Smooth muscle cell (in vitro differentiated cells): ENCODE results near the gene TCF21. TPM values are rescaled to one million over a fixed set of nuclear protein-coding genes. Genes with fewer than 3 reads are reported as not detected.

Source experiments
- DNase-seq: peaks from one replicate; lab custom pipeline; 2025; ENCODE audit not compliant: unreplicated experiment; lab: John Stamatoyannopoulos, UW
- H2AFZ ChIP-seq: fragments of 200-600 bp; sonication (generic); 2 replicates; pipeline ENCODE4 v1.6.0; 2016; ENCODE audit warnings: antibody characterized with exemption, low read depth, mild to moderate bottlenecking
- H3F3A ChIP-seq: fragments of 200-600 bp; sonication (generic); 2 replicates; pipeline ENCODE4 v1.6.0; 2017; ENCODE audit warnings: antibody characterized with exemption, low read depth
- H3K27ac ChIP-seq: fragments of 200-600 bp; sonication (generic); 2 replicates; pipeline ENCODE4 v1.5.1; 2016; ENCODE audit warnings: low read depth, mild to moderate bottlenecking
- H3K27me3 ChIP-seq: fragments of 200-600 bp; sonication (generic); 2 replicates; pipeline ENCODE4 v1.6.1; 2016; ENCODE audit warnings: low read depth, mild to moderate bottlenecking
- H3K36me3 ChIP-seq: fragments of 200-600 bp; sonication (generic); 2 replicates; pipeline ENCODE4 v1.5.1; 2016; ENCODE audit warnings: low read depth
- H3K4me1 ChIP-seq: fragments of 200-600 bp; sonication (generic); 2 replicates; pipeline ENCODE4 v1.5.1; 2016; ENCODE audit warnings: low read depth
- H3K4me2 ChIP-seq: fragments of 200-600 bp; sonication (generic); 2 replicates; pipeline ENCODE4 v1.6.0; 2016; ENCODE audit warnings: mild to moderate bottlenecking
- H3K4me3 ChIP-seq: fragments of 200-600 bp; sonication (generic); 2 replicates; pipeline ENCODE4 v1.5.1; 2016; ENCODE audit warnings: mild to moderate bottlenecking
- H3K79me2 ChIP-seq: fragments of 200-600 bp; sonication (generic); 2 replicates; pipeline ENCODE4 v1.6.0; 2016; ENCODE audit warnings: low read depth, mild to moderate bottlenecking
- H3K9ac ChIP-seq: fragments of 200-600 bp; sonication (generic); 2 replicates; pipeline ENCODE4 v1.6.0; 2016; ENCODE audit warnings: low read depth
- H3K9me3 ChIP-seq: fragments of 200-600 bp; sonication (generic); replicated peaks from 2 replicates; pipeline ENCODE4 v1.5.1; 2016; ENCODE audit warnings: low read depth
- H4K20me1 ChIP-seq: fragments of 200-600 bp; sonication (generic); 2 replicates; pipeline ENCODE4 v1.6.0; 2016; ENCODE audit warnings: low read depth
- CTCF ChIP-seq: fragments of 200-600 bp; sonication (generic); IDR thresholded peaks from 2 replicates; pipeline ENCODE4 v1.5.1; 2017; ENCODE audit warnings: borderline replicate concordance, mild to moderate bottlenecking, antibody characterized with exemption; ENCODE audit not compliant: insufficient read depth, poor library complexity, severe bottlenecking
- WGBS: methylation state at CpG from one replicate; pipeline ENCODE4 v1.1.7; 2016; ENCODE audit warnings: low lambda C conversion rate; 5-methylcytosine and 5-hydroxymethylcytosine counted together
- polyA plus RNA-seq: library from polyadenylated mRNA; unstranded; fragments of >200 nt; fragmentation: Nextera tagmentation; extraction: Ambion mirVana; gene quantifications from 2 replicates; pipeline ENCODE4 v1.2.1, GENCODE V29; 2016
- total RNA-seq: library from RNA; depleted of rRNA; stranded (reverse); fragments of >200 nt; gene quantifications from 2 replicates; pipeline ENCODE4 v1.2.3, GENCODE V29; 2014

Gene TCF21
- total and polyA plus RNA-seq, 2 experiments from 2014 or later = 1.2 to 2.4 TPM

- Histone ChIP-seq H3K79me2 (no peaks in the 10 kb centered on the region), H3K27me3 (peaks cover 55% of the 10 kb centered on the region)
Measured at GRCh38 chr6:133898263-133898662, 9.3 kb downstream of the TCF21 start.

GRCh38 chr6:133899556-133899955, 10.6 kb downstream of the TCF21 start:
- no peak overlapping the region for H3K27ac ChIP-seq
- no peaks in the 10 kb centered on the region for H3K79me2 ChIP-seq
- no peak overlapping the region for H3K9ac ChIP-seq
- peaks cover 9% of the 10 kb centered on the region for H3K4me1 ChIP-seq
- H3K9me3 ChIP-seq = no peaks in the 10 kb centered on the region
- TF ChIP-seq CTCF = no peak
- no peak overlapping the region for H3K4me2 ChIP-seq
- no peaks in the 10 kb centered on the region for H4K20me1 ChIP-seq
- H3K27me3 ChIP-seq = peaks cover 47% of the 10 kb centered on the region
- no peak overlapping the region for H2AFZ ChIP-seq
- no peak overlapping the region for H3K4me3 ChIP-seq
- no peaks in the 10 kb centered on the region for H3K36me3 ChIP-seq
- no peaks in the 10 kb centered on the region for H3F3A ChIP-seq
- DNase-seq = no peak

More at GRCh38 chr6:133898263-133898662, 9.3 kb downstream of the TCF21 start:
- no peaks in the 10 kb centered on the region for H3K9me3 ChIP-seq
- no peaks in the 10 kb centered on the region for H3K36me3 ChIP-seq
- no peak overlapping the region for H3K4me3 ChIP-seq
- peaks cover 5% of the 10 kb centered on the region for H4K20me1 ChIP-seq
- no peaks in the 10 kb centered on the region for H3F3A ChIP-seq
- no peak overlapping the region for H3K9ac ChIP-seq
- DNase-seq = no peak
- TF ChIP-seq CTCF = no peak
- no peak overlapping the region for H2AFZ ChIP-seq
- peaks cover 9% of the 10 kb centered on the region for H3K4me1 ChIP-seq
- no peak overlapping the region for H3K4me2 ChIP-seq
- 71% methylated on average over 1 of the region's 1 CpG for WGBS
- H3K27ac ChIP-seq = no peak overlapping the region

- Histone ChIP-seq H3F3A (no peaks in the 10 kb centered on the region), H3K4me3 (no peak overlapping the region), H3K4me2 (no peak overlapping the region), H3K9ac (no peak overlapping the region), H3K4me1 (no peaks in the 10 kb centered on the region), H3K27ac (no peak overlapping the region), H3K36me3 (no peaks in the 10 kb centered on the region), H4K20me1 (no peaks in the 10 kb centered on the region), H3K79me2 (no peaks in the 10 kb centered on the region), H2AFZ (no peak overlapping the region), H3K27me3 (peaks cover 19% of the 10 kb centered on the region), H3K9me3 (no peaks in the 10 kb centered on the region)
- no peak for TF ChIP-seq CTCF
- DNase-seq = no peak
- WGBS = 93% methylated on average over 2 of the region's 2 CpGs
Measured at GRCh38 chr6:133903855-133904254, 14.9 kb downstream of the TCF21 start.

- Histone ChIP-seq H3K36me3 (no peaks in the 10 kb centered on the region), H3K4me2 (no peak overlapping the region), H3K9ac (no peak overlapping the region), H3K27me3 (peaks cover 19% of the 10 kb centered on the region), H3K4me1 (no peaks in the 10 kb centered on the region), H3K4me3 (no peak overlapping the region), H3F3A (no peaks in the 10 kb centered on the region), H3K79me2 (no peaks in the 10 kb centered on the region), H4K20me1 (no peaks in the 10 kb centered on the region), H2AFZ (no peak overlapping the region), H3K27ac (no peak overlapping the region), H3K9me3 (no peaks in the 10 kb centered on the region)
- 60% methylated on average over 1 of the region's 1 CpG for WGBS
- no peak for DNase-seq
- no peak for TF ChIP-seq CTCF
Measured at GRCh38 chr6:133906050-133906449, 17.1 kb downstream of the TCF21 start.
